ENCODE results near the gene RIT2.

DNA sequence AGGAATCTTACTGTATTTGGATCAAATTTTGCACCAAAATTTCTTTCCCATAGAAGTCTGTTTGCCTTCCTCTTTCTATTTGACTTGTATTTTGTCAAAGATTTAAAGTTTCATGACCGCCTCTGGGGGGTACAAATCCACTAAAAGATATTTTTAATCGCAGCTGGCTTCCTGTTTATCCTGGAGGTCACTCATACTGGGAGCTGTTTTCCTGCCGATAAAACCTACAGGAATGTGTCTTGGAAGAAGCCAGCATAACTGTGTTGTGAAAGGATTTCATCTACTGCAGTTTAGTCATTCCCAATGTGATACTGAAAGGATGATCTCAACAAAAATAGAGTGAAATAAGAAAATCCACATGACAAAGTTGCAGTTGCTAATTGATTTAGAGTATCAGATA is 184.0 kb downstream of the RIT2 start:
- TF ChIP-seq, protein P1, sequence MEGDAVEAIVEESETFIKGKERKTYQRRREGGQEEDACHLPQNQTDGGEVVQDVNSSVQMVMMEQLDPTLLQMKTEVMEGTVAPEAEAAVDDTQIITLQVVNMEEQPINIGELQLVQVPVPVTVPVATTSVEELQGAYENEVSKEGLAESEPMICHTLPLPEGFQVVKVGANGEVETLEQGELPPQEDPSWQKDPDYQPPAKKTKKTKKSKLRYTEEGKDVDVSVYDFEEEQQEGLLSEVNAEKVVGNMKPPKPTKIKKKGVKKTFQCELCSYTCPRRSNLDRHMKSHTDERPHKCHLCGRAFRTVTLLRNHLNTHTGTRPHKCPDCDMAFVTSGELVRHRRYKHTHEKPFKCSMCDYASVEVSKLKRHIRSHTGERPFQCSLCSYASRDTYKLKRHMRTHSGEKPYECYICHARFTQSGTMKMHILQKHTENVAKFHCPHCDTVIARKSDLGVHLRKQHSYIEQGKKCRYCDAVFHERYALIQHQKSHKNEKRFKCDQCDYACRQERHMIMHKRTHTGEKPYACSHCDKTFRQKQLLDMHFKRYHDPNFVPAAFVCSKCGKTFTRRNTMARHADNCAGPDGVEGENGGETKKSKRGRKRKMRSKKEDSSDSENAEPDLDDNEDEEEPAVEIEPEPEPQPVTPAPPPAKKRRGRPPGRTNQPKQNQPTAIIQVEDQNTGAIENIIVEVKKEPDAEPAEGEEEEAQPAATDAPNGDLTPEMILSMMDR (IDR thresholded peaks at IDR 0.05; ENCODE audit: insufficient read depth, low read length, poor library complexity, severe bottlenecking) = no peak
- TF ChIP-seq EZH2phosphoT487 (conservative IDR thresholded peaks at IDR 0.05; ENCODE audit: low read length) = no peak
